ENCODE results near the gene SYNE2.

The SYNE2 gene

DNA sequence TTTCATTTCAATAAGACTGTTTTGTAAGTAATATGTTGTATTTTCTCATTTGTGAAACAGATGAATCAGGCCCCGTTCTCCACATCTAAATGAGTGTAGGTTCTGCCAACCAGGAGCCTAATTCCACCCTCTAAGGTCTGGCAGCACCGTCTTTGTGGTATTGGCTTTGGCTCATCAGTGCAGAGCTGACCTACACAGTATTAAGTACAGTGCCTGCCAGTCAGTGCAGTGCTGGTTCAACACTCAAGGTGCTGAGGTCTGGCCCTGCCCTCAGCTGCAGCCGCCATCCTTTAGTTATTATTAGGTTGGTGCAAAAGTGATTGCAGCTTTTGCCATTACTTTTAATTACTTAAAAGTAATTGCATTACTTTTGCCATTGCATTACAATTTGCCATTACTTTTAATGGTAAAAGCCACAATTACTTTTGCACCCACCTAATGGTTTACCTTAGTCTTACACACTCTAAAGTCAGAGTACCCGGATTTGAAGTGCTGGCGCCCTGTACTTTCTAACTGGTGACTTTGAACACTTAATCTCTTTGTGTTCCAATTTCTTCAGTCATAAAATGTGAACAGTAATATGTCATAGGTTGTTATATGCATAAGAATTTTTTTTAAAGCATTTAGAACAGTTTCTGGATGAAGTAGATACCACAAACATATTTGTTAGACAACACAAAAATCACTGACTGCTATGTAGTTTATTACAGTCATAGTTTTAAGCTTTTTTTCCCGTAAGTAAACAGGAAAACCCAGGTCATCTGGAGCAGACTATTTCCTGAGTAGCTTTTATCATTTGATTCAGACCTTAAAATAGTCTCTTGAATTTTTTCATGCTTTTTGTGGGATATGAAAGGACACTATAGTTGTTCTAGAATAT, 99.5 kb downstream of the SYNE2 start:
- H3K27ac ChIP-seq, result no peak overlapping the region
- TF ChIP-seq, protein P1, sequence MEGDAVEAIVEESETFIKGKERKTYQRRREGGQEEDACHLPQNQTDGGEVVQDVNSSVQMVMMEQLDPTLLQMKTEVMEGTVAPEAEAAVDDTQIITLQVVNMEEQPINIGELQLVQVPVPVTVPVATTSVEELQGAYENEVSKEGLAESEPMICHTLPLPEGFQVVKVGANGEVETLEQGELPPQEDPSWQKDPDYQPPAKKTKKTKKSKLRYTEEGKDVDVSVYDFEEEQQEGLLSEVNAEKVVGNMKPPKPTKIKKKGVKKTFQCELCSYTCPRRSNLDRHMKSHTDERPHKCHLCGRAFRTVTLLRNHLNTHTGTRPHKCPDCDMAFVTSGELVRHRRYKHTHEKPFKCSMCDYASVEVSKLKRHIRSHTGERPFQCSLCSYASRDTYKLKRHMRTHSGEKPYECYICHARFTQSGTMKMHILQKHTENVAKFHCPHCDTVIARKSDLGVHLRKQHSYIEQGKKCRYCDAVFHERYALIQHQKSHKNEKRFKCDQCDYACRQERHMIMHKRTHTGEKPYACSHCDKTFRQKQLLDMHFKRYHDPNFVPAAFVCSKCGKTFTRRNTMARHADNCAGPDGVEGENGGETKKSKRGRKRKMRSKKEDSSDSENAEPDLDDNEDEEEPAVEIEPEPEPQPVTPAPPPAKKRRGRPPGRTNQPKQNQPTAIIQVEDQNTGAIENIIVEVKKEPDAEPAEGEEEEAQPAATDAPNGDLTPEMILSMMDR (conservative IDR thresholded peaks at IDR 0.05), result no peak

DNA sequence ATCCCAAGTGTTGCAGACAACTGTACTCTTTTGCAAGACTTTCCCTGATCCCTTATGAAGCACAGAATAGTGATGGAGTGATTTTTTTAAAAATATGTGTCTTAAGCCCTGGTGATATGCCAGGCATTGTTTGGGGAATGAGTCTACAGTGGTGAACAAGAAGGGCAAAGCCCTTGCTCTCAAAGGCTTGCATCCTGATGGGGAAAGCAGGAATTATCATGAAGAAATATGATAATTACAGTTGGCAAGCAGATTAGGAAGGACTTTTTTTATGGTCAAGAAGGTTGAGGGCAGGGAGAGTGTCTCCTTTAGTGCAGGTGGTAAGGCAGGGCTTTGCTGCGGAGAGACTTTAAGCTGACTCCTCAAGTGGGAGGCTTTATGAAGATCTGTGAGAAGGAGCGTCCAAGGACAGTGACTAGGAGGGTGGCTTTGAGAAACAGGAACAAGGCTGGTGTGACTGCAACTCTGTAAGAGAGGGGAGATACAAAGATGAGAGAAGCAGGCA, 100.2 kb downstream of the SYNE2 start:
- TF ChIP-seq, protein P1 (conservative IDR thresholded peaks at IDR 0.05), result no peak
- no peak overlapping the region for H3K27ac ChIP-seq

DNA sequence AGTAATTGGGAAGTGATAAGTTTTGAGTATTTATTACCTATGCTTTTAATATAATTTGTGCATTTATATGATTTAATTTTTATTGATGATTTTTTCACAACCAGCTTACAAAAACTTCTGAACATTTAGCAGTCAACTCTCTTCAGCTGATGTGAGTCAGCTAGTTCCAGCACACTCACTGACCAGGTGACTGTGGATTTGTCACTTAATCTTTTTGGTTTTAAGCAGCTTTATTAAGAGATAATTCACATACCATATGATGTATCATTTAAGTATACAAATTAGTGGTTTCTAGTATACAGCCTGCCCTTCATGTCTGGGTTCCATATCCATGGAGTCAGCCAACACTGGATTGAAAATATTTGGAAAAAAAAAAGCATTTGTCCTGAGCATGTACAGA, 103.5 kb downstream of the SYNE2 start:
- TF ChIP-seq, protein P1 (conservative IDR thresholded peaks at IDR 0.05), result no peak
- H3K27ac ChIP-seq, result no peak overlapping the region

DNA sequence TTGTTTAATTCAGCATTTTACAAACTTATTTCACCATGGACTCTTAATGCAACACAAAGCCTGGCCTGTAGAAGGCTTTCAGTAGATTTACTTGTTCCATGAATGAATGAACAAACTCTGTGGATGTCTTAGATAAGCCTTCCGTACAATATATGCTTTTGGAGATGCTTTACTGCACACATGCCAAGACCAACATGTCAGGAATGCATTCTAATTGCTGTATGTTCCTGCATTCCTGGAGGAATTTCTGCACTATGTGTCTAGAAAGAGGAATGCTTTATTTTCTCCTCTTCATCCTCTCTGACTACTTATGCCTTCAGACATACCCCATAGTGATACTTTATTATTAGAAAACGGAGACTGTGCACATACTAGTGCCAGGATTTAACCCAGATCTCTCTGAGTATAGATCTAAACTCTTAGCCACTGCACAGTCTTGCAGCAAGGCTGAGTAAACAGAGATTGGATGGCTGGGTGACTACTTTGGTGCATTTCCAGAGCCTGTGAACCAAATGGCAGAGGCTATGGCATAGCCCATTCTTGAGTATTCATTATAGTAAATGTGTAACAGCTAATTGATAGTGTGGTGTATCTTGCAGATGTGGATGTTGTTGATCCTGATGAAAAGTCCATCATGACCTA, 108.2 kb downstream of the SYNE2 start:
- TF ChIP-seq, protein P1 (conservative IDR thresholded peaks at IDR 0.05), result no peak
- no peak overlapping the region for H3K27ac ChIP-seq

DNA sequence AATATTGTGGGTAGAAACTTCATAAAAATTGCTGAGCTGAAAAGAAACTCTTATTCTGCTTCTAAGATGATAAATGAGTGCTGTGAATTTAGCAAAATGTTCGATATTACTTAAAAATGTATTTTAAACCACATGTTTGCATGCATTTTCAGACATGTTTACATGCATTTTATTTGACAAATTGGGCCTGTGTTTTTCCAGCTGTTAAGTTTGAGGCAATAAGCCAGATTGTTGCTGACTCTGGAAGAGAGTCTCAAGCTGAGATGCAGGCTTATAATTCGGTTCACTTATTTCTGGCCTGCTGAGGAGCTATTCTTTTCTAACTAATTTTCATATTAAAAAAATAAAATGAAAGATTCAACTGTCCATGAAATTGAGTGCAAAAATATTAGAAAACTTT, 110.1 kb downstream of the SYNE2 start:
- H3K27ac ChIP-seq, result no peak overlapping the region

DNA sequence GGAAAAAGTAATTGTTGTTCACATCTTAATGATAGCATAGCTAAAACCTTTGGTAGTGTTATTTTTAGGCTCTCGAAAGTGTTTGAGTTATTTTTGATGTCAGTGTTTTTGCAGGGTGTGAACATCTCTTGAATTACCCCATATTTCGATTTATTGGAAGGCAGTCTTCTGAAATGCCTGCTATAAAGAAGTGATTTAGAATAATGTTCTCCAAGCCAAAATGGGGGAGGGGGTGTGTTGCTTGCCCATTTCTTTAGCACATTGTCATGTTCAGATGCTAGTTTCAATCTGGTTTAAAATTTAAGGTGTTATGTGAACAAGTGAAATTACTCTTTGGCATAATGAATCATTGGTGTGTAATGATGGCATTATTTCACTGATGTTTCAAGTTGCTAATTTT, 110.6 kb downstream of the SYNE2 start:
- TF ChIP-seq, protein P1 (conservative IDR thresholded peaks at IDR 0.05), result no peak
- no peak overlapping the region for H3K27ac ChIP-seq

More for the DNA sequence above, 110.1 kb downstream of the SYNE2 start:
- TF ChIP-seq, protein P1 (conservative IDR thresholded peaks at IDR 0.05), result no peak

DNA sequence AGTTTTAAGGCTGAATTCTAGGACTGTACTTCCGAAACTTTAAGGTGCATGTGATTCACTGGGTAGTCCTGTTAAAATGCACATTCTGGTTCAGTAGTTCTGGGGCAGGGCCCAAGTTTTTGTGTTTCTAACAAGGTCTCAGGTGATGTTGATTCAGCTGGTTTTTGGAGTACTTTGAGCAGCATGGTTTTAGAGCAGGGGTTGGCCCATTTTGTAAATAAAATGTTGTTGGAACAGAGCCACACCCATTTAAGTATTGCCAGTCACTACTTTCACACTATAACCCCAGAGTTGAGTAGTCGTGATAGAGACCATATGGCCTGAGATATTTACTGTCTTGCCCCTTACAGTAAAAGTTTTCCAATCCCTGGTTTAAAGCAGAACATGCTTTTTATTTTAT, 111.3 kb downstream of the SYNE2 start:
- TF ChIP-seq, protein P1 (conservative IDR thresholded peaks at IDR 0.05), result no peak
- H3K27ac ChIP-seq, result no peak overlapping the region
